K562 (cell line): ENCODE data around the gene IL4R. TPM values are rescaled to one million over a fixed set of nuclear protein-coding genes. Genes with fewer than 3 reads are reported as not detected.

ENCODE experiments used
- ARID4B ChIP-seq: sonication (generic); formaldehyde crosslinking; IDR thresholded peaks from 2 replicates; pipeline ENCODE4 v1.8.0; 2022; ENCODE audit warnings: mild to moderate bottlenecking, missing genetic modification reagents
- ATF1 ChIP-seq, 2 experiments: fragments of 450-650 bp in 1 of 2; IDR thresholded peaks; 2 replicates each; pipeline ENCODE4 v1.6.1; 2016; ENCODE audit warnings: missing compliant biosample characterization in 1 of 2, missing genetic modification characterization in 1 of 2
- CBX5 ChIP-seq: IDR thresholded peaks from 2 replicates; pipeline ENCODE4 v1.6.1; 2014; ENCODE audit warnings: low read depth, borderline replicate concordance
- HNRNPL ChIP-seq: fragments of 200-400 bp; formaldehyde crosslinking; IDR thresholded peaks from 2 replicates; pipeline ENCODE4 v1.6.1; 2017; ENCODE audit warnings: low read depth, mild to moderate bottlenecking, low read length
- LCOR ChIP-seq: sonication (generic); formaldehyde crosslinking; IDR thresholded peaks from 2 replicates; pipeline ENCODE4 v1.8.0; 2022; ENCODE audit warnings: mild to moderate bottlenecking, missing genetic modification reagents
- MBD2 ChIP-seq: sonication (generic); IDR thresholded peaks from 2 replicates; pipeline ENCODE4 v1.6.1; 2016; ENCODE audit warnings: low read depth, borderline replicate concordance
- MYNN ChIP-seq, 2 experiments: sonication (generic); formaldehyde crosslinking in 1 of 2; IDR thresholded peaks; 2 replicates each; pipeline versions ENCODE4 v1.5.0 to v1.6.1; 2016 to 2020; ENCODE audit warnings: antibody characterized with exemption in 1 of 2, missing genetic modification reagents in 1 of 2
- NCOA4 ChIP-seq: fragments of 450-650 bp; IDR thresholded peaks from 2 replicates; pipeline ENCODE4 v1.6.1; 2018; ENCODE audit warnings: mild to moderate bottlenecking; ENCODE audit not compliant: partially characterized antibody
- PTBP1 ChIP-seq: fragments of 200-400 bp; formaldehyde crosslinking; IDR thresholded peaks from 2 replicates; pipeline ENCODE4 v1.6.1; 2017; ENCODE audit warnings: low read depth, low read length
- RB1 ChIP-seq: fragments of 450-650 bp; IDR thresholded peaks from 2 replicates; pipeline ENCODE4 v1.6.1; 2017; ENCODE audit warnings: low read depth, mild to moderate bottlenecking
- RBFOX2 ChIP-seq: fragments of 200-400 bp; formaldehyde crosslinking; IDR thresholded peaks from 2 replicates; pipeline ENCODE4 v1.6.1; 2017; ENCODE audit warnings: low read depth, mild to moderate bottlenecking, low read length, moderate library complexity
- RNF219 ChIP-seq: fragments of 250-450 bp; sonication (Bioruptor Pico); IDR thresholded peaks from 2 replicates; pipeline ENCODE4 v1.5.0; 2022; ENCODE audit warnings: mild to moderate bottlenecking
- WHSC1 ChIP-seq: IDR thresholded peaks from one replicate; pipeline ENCODE4 v1.6.1; 2012; ENCODE audit warnings: low read length, control low read depth, inconsistent platforms
- polyA plus RNA-seq, 8 experiments: library from polyadenylated mRNA; depleted of rRNA in 4 of 8; stranded (reverse) in 5 of 8; unstranded in 3 of 8; fragments of >200 nt; fragmentation: Nextera tagmentation in 2 of 8; fragmentation: Illumina TruSeq in 1 of 8; extraction: Ambion mirVana in 2 of 8; extraction: Trizol in 1 of 8; gene quantifications; 2 replicates each; pipeline versions ENCODE4 v1.2.1 to v1.2.3, GENCODE V29; 2011 to 2014; ENCODE audit warnings: inconsistent platforms in 1 of 8, missing spikeins in 1 of 8
- total RNA-seq, 7 experiments: library from RNA; depleted of rRNA in 6 of 7; stranded (reverse); fragments of >200 nt in 6 of 7; fragmentation: Illumina TruSeq in 2 of 7; extraction: Trizol in 2 of 7; gene quantifications; 2 replicates each; pipeline versions ENCODE4 v1.2.1 to v1.2.3, GENCODE V29; 2011 to 2021; ENCODE audit warnings: low replicate concordance in 1 of 7
- TF ChIP-seq, protein P1 (sequence below): fragments of 250-450 bp; sonication (Bioruptor Pico); IDR thresholded peaks from 2 replicates; pipeline ENCODE4 v1.5.0; 2021
- TF ChIP-seq, protein P2 (sequence below): sonication (generic); formaldehyde crosslinking; IDR thresholded peaks from 2 replicates; pipeline ENCODE4 v1.8.0; 2022; ENCODE audit warnings: mild to moderate bottlenecking, low read depth, missing genetic modification reagents
- TF ChIP-seq, protein P3 (sequence below): fragments of 450-650 bp; formaldehyde crosslinking; IDR thresholded peaks from 2 replicates; pipeline ENCODE4 v1.4.0; 2020; ENCODE audit warnings: mild to moderate bottlenecking, moderate library complexity

Gene IL4R
- total and polyA plus RNA-seq, 9 of the 15 experiments (the other 6 are each of a cell fraction or from before 2014, with no cell fraction given) = 0.17 to 5.8 (median 3.3) TPM

GRCh38 chr16:27268376-27269299 lies 45.1 kb upstream of the IL4R start, which contains the start of gene NSMCE1 (continued):
- TF ChIP-seq RBFOX2 (peak; percentile 94), MBD2 (peak; percentile 81), ATF1 (CRISPR knock-in tag; IDR thresholded peaks at IDR 0.05) (no peak), ATF1 (tag; IDR thresholded peaks at IDR 0.05) (peak; percentile 98), RNF219 (CRISPR knock-in tag) (no peak), RB1 (peak; percentile 64; the same call in 1 of the 2 replicates), WHSC1 (no peak), LCOR (CRISPR knock-in tag) (no peak), ARID4B (CRISPR knock-in tag) (peak; percentile 58; the same call in 1 of the 2 replicates), NCOA4 (no peak), MYNN (IDR thresholded peaks at IDR 0.05) (no peak), MYNN (CRISPR knock-in tag; IDR thresholded peaks at IDR 0.05) (no peak), HNRNPL (no peak), PTBP1 (no peak), CBX5 (no peak)
- TF ChIP-seq, protein P1, sequence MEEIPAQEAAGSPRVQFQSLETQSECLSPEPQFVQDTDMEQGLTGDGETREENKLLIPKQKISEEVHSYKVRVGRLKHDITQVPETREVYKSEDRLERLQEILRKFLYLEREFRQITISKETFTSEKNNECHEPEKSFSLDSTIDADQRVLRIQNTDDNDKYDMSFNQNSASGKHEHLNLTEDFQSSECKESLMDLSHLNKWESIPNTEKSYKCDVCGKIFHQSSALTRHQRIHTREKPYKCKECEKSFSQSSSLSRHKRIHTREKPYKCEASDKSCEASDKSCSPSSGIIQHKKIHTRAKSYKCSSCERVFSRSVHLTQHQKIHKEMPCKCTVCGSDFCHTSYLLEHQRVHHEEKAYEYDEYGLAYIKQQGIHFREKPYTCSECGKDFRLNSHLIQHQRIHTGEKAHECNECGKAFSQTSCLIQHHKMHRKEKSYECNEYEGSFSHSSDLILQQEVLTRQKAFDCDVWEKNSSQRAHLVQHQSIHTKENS (CRISPR knock-in tag) = no peak
- TF ChIP-seq, protein P2, sequence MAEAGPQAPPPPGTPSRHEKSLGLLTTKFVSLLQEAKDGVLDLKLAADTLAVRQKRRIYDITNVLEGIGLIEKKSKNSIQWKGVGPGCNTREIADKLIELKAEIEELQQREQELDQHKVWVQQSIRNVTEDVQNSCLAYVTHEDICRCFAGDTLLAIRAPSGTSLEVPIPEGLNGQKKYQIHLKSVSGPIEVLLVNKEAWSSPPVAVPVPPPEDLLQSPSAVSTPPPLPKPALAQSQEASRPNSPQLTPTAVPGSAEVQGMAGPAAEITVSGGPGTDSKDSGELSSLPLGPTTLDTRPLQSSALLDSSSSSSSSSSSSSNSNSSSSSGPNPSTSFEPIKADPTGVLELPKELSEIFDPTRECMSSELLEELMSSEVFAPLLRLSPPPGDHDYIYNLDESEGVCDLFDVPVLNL = peak; percentile 74; the same call in 1 of the 2 replicates
- TF ChIP-seq, protein P3, sequence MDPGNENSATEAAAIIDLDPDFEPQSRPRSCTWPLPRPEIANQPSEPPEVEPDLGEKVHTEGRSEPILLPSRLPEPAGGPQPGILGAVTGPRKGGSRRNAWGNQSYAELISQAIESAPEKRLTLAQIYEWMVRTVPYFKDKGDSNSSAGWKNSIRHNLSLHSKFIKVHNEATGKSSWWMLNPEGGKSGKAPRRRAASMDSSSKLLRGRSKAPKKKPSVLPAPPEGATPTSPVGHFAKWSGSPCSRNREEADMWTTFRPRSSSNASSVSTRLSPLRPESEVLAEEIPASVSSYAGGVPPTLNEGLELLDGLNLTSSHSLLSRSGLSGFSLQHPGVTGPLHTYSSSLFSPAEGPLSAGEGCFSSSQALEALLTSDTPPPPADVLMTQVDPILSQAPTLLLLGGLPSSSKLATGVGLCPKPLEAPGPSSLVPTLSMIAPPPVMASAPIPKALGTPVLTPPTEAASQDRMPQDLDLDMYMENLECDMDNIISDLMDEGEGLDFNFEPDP (CRISPR knock-in tag) = no peak
